ENCODE data around the gene FARP1. TPM values are rescaled to one million over a fixed set of nuclear protein-coding genes. Genes with fewer than 3 reads are reported as not detected.

FARP1 gene
- total RNA-seq, 1 donor from 2014 or later: 71.3 TPM

GRCh38 chr13:98452851-98453843 lies 310.3 kb downstream of the FARP1 start:
- no peak for DNase-seq (ENCODE audit: low spot score)
- intact Hi-C loops (cut with DNase I): loop anchor here (10.0 kb wide), 1 partner anchor 372 kb away; no protein-coding TSS in a partner anchor

DNA sequence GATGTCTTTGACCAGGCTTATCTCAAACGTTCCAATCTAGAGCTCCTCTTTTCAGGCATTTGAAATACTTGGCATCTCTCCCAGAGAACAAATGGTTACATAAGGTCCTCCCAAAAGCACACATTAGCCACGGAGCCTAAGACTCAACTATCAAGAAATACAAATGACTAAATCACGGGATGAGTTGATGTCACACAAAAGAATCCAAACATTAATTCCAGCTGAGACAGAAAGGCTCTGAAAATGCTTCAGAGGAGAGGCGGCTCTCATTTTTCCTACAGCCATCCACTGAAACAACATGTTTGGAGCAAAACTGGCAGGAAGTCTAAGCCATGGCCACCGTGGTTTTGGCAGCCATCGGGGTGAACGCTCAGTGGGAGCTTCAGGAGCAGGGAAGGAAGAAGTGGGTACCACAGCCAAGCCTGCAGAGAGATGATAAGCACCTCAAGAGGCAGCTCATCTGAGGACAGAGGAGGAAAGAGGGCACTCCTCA lies 311.5 kb downstream of the FARP1 start:
- intact Hi-C loops (cut with DNase I): loop anchor here (10.0 kb wide), 1 partner anchor 370 kb away; no protein-coding TSS in a partner anchor
- no peak for DNase-seq (ENCODE audit: low spot score)

DNA sequence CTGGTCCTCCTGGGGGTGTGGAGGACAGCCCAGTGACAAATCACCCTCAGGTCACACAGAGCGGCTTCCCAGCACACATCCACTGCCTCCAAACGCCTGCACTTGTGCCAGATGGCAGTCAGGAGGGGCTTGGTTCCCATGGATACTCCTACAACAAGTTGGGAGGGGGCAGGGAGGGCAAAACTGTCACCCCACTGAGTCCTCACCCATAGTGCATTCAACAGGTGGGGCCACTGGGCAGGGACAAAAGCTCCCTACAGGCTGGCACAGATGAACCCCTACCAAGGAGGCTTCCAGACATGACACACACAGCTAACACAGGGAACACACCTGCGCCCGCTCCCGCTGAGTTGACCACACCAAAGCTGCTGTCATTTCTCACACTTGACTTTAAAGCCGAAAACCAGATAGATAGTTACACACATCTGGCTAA lies 313.5 kb downstream of the FARP1 start:
- intact Hi-C loops (cut with DNase I): loop anchor here (10.0 kb wide), 1 partner anchor 368 kb away; no protein-coding TSS in a partner anchor
- DNase-seq (ENCODE audit: low spot score): no peak

- intact Hi-C loops (cut with DNase I): loop anchor here (10.0 kb wide), 1 partner anchor 368 kb away; no protein-coding TSS in a partner anchor
- DNase-seq (ENCODE audit: low spot score): no peak
Observed at GRCh38 chr13:98457053-98457452, 314.2 kb downstream of the FARP1 start.

GRCh38 chr13:98458431-98458830 lies 315.5 kb downstream of the FARP1 start:
- intact Hi-C loops (cut with DNase I): loop anchor here (10.0 kb wide), 1 partner anchor 366 kb away; no protein-coding TSS in a partner anchor
- DNase-seq (ENCODE audit: low spot score): no peak

DNA sequence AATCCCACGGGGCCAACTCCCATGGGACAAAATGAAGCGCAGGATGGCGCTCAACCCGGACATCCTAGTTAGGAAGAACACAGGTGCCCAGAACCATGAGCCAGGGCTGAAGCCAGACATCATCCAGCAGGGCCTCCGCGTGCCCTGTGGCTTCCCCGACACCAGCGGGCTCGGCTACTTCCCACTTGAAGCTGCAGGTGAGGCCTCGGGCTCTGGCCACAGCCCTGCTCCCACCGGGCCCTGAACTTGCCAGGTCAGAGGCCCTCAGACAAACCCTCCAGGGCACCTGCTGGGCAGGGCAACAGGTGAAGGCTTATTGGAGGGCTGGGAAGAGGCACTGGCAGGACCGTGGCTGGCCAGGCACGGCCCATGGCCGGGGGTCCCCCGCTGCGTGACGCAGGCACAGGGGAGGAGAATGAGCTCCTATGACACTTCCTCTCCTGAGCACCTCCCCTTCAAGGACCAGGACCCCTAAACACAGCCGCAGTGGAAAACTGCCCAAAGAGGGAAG lies 316.3 kb downstream of the FARP1 start:
- no peak for DNase-seq (ENCODE audit: low spot score)
- intact Hi-C loops (cut with DNase I): loop anchor here (10.0 kb wide), 1 partner anchor 366 kb away; no protein-coding TSS in a partner anchor

- intact Hi-C loops (cut with DNase I): loop anchor here (10.0 kb wide), 1 partner anchor 365 kb away; no protein-coding TSS in a partner anchor
- DNase-seq (ENCODE audit: low spot score): no peak
Observed at GRCh38 chr13:98459721-98460370, 317.0 kb downstream of the FARP1 start.

DNA sequence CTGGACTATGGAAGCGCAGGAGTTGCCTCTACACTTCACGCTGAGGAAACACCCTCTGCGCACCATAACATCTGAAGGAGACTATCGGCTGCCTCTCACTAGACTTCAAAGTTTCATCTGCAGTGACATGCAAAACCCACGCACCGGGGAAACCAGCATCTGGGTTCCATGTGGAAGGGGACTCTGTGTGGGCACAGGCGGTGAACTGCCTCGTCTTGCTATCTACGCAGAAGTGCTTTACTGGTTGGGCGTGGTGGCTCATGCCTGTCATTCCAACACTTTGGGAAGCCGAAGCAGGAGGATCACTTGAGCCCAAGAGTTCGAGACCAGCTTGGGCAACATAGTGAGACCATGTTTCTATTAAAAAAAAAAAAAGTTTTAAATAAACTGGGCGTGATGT lies 317.6 kb downstream of the FARP1 start:
- no peak for DNase-seq (ENCODE audit: low spot score)
- intact Hi-C loops (cut with DNase I): no loop called here

- no peak for DNase-seq (ENCODE audit: low spot score)
- intact Hi-C loops (cut with DNase I): no loop called here
Observed at GRCh38 chr13:98461486-98462240, 318.8 kb downstream of the FARP1 start.

GRCh38 chr13:98462241-98462882 lies 319.5 kb downstream of the FARP1 start:
- intact Hi-C loops (cut with DNase I): no loop called here
- DNase-seq (ENCODE audit: low spot score): no peak

DNA sequence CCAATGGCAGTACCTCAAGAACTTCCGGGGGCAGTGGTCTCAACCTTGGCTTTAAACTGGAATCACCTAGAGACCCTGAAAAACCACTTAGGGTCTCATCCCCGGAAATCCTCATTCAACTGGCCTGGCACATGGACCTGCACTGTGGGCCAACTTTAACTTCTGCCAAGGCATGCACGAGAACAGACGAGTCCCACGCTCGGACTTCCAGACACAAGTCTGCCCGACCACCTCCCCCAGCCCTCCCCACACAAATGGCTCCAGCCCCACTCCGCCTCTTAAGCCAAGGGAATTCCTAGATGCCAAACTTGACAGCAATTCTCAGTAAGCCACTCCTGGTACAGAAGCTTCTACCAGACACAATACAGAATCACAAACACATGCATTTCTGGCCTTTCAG lies 320.1 kb downstream of the FARP1 start:
- intact Hi-C loops (cut with DNase I): no loop called here
- DNase-seq (ENCODE audit: low spot score): no peak

DNA sequence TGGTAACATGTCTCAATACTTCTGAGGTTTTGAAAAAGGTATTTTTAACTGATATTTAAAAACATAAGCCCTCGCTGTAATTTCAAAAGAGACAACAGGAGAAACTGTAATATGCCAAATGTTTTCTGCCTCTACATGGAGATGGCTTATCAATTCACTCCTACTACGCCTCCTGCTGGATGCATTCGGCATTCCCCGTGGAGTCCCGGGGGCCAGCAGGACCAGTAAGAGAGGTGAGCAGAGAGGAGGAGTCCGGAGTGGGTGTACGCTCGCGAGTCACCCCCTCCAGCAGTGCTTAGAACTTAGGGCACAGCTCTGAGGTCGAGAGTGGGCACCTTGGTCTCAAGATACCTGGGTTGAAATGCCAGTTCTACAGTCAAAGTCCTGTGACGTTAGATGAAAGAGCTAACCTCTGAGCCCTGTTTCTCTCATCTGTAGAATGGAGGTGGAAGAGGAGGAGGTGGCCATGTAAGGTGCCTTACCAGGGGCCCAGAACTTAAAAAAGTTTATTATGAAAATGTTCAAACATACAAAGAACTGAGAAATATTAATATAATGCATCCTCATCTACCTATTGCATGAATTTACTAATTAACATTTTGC lies 323.8 kb downstream of the FARP1 start:
- DNase-seq (ENCODE audit: low spot score): no peak
- intact Hi-C loops (cut with DNase I): loop anchor here (5.0 kb wide), 1 partner anchor 186 kb away; no protein-coding TSS in a partner anchor

DNA sequence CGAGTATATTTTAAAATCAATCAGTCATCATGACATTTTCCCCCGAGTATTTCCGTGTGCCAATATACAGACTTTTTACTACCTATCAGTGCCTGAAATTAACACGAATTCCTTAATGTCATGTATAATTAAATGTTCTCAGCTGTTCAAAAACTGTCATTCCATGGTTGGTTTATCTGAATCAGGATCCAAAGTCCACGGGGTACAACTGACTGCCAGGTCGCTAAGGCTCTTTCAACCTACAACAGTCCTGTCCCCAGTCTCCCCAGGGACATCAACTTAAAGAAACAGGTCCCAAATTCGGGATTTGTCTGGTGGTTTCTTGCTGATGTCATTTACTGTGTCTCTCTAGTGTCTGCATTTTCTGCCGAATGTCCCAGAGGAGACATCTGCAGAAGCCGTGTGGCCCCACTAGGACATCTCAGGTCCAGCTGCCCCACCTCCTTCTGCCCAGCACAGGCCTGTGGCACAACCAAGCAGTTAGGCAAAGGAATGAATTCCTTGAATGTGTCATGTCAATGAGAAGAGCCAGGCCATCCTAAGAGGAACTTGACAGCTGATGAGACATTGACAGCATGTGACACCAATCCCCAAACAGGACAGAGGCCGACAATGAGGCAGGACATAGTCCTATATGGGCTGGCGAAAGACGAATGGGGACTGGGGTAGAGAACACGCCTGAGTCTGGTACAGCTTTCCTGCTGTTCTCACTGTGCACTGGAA lies 324.5 kb downstream of the FARP1 start:
- DNase-seq (ENCODE audit: low spot score): no peak
- intact Hi-C loops (cut with DNase I): loop anchor here (5.0 kb wide), 1 partner anchor 185 kb away; no protein-coding TSS in a partner anchor

- intact Hi-C loops (cut with DNase I): loop anchor here (5.0 kb wide), 1 partner anchor 184 kb away; no protein-coding TSS in a partner anchor
- DNase-seq (ENCODE audit: low spot score): no peak
Observed at GRCh38 chr13:98468361-98468760, 325.5 kb downstream of the FARP1 start.

DNA sequence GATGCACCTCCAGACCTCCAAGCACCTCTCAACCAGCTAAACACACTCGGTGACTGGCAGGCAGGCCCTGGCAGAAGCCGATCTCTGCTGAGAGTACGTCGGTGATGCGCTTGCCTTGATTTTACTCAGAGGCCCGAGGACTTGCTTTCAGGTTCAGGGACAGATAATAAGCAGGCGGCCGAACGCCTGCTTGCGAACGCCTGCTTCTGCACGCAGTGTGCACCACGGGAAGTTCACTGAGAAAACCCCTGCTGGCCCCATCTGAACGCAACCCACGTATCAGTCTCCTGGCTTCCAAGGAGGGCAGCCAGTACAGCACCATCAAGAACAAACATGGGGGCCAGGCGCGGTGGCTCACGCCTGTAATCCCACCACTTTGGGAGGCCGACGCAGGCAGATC lies 326.0 kb downstream of the FARP1 start:
- intact Hi-C loops (cut with DNase I): loop anchor here (5.0 kb wide), 1 partner anchor 183 kb away; no protein-coding TSS in a partner anchor
- no peak for DNase-seq (ENCODE audit: low spot score)

DNA sequence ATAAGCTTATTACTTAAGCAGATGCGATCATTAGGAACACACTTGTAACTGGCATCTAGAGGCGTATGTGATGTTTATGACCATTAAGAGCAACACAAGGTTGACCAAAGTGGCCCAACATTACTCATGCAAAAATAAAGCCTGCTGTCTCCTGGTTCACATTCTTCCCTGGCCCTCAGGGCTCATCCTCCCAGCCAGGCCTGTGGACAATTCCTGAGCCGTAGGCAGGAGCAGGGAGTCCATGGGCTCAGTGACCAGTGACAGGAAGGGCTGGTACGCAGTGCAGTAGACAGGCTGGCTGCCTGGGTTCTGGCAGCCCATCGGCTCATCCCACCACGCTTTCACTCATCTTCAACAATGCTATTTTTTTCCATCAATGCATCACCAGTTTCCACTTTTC lies 328.0 kb downstream of the FARP1 start:
- no peak for DNase-seq (ENCODE audit: low spot score)
- intact Hi-C loops (cut with DNase I): no loop called here

DNA sequence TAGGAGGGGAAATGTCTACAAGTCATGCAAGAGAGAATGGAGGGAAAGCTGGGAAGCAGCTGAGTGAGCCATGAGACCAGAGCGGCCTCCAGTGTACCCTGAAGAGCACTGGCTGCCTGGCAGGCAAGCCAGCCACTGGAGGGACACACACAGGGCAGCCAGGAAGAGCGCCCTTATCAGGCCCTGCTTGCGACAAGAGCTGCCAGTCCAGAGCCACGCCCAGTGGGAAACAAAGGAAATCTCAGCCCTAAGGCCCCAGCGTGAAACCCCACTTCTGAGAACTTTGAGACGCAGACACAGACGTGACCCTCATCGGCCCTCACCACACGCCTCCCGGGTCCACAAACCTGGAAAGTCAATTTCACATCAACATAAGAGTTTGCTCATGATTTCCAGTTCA lies 329.0 kb downstream of the FARP1 start:
- no peak for DNase-seq (ENCODE audit: low spot score)
- intact Hi-C loops (cut with DNase I): no loop called here
